HG03565 (cell line): ENCODE results near the gene MGLL.

Source experiments
- ATAC-seq: cut with Tn5 transposase; IDR thresholded peaks from one replicate; pipeline ENCODE4 v1.9.1; 2021; ENCODE audit warnings: mild to moderate bottlenecking, moderate library complexity; ENCODE audit not compliant: unreplicated experiment

Gene MGLL

GRCh38 chr3:127790882-127791183, 31.5 kb downstream of the MGLL start:
- ATAC-seq: peak; percentile 13

GRCh38 chr3:127789990-127790881, 32.1 kb downstream of the MGLL start:
- no peak for ATAC-seq

GRCh38 chr3:127789051-127789450, 33.3 kb downstream of the MGLL start:
- no peak for ATAC-seq

GRCh38 chr3:127788451-127788909, 33.8 kb downstream of the MGLL start:
- ATAC-seq: no peak

- ATAC-seq: no peak
Measured at GRCh38 chr3:127787571-127788365, 34.5 kb downstream of the MGLL start.

GRCh38 chr3:127787071-127787490, 35.2 kb downstream of the MGLL start:
- no peak for ATAC-seq

- no peak for ATAC-seq
Measured at GRCh38 chr3:127786353-127787070, 35.8 kb downstream of the MGLL start.

GRCh38 chr3:127785711-127786265, 36.5 kb downstream of the MGLL start:
- no peak for ATAC-seq

- no peak for ATAC-seq
Measured at GRCh38 chr3:127784865-127785710, 37.2 kb downstream of the MGLL start.

- ATAC-seq: no peak
Measured at GRCh38 chr3:127784283-127784682, 38.0 kb downstream of the MGLL start.

- no peak for ATAC-seq
Measured at GRCh38 chr3:127783642-127784160, 38.6 kb downstream of the MGLL start.

GRCh38 chr3:127783166-127783565, 39.1 kb downstream of the MGLL start:
- no peak for ATAC-seq

- no peak for ATAC-seq
Measured at GRCh38 chr3:127781411-127782001, 40.8 kb downstream of the MGLL start.

- no peak for ATAC-seq
Measured at GRCh38 chr3:127780536-127781400, 41.5 kb downstream of the MGLL start.

GRCh38 chr3:127779747-127780146, 42.6 kb downstream of the MGLL start:
- ATAC-seq: peak; percentile 47

- no peak for ATAC-seq
Measured at GRCh38 chr3:127777921-127778656, 44.2 kb downstream of the MGLL start.

GRCh38 chr3:127777332-127777731, 45.0 kb downstream of the MGLL start:
- ATAC-seq: no peak

GRCh38 chr3:127776347-127776746, 46.0 kb downstream of the MGLL start:
- no peak for ATAC-seq
